HepG2 (cell line): Measurements from ENCODE around the gene PPA1.

Source experiments
- ARNT ChIP-seq: fragments of 450-650 bp; IDR thresholded peaks from 2 replicates; pipeline ENCODE4 v1.6.1; 2017
- ATF6 ChIP-seq: sonication (generic); formaldehyde crosslinking; conservative IDR thresholded peaks from 2 replicates; pipeline ENCODE4 v1.4.0; 2020; ENCODE audit warnings: missing genetic modification reagents
- CTCF ChIP-seq: sonication (generic); formaldehyde crosslinking; IDR thresholded peaks from 2 replicates; pipeline ENCODE4 v1.5.0; 2020; ENCODE audit warnings: mild to moderate bottlenecking, missing genetic modification reagents, moderate library complexity
- E2F5 ChIP-seq: sonication (generic); formaldehyde crosslinking; conservative IDR thresholded peaks from 2 replicates; pipeline ENCODE4 v1.4.0; 2020; ENCODE audit warnings: missing genetic modification reagents
- EZH2 ChIP-seq: conservative IDR thresholded peaks from 2 replicates; pipeline ENCODE4 v1.6.1; 2012; ENCODE audit warnings: mild to moderate bottlenecking, low read depth, low read length, moderate library complexity
- IRF1 ChIP-seq: sonication (generic); formaldehyde crosslinking; IDR thresholded peaks from 2 replicates; pipeline ENCODE4 v1.4.0; 2020; ENCODE audit warnings: low read depth, mild to moderate bottlenecking, missing genetic modification reagents
- MYC ChIP-seq: sonication (generic); formaldehyde crosslinking; IDR thresholded peaks from 2 replicates; pipeline ENCODE4 v1.9.0; 2021; ENCODE audit warnings: missing genetic modification reagents, borderline replicate concordance
- NCOA5 ChIP-seq: sonication (generic); formaldehyde crosslinking; IDR thresholded peaks from 2 replicates; pipeline ENCODE4 v1.4.0; 2020; ENCODE audit warnings: missing genetic modification reagents
- PBX3 ChIP-seq: sonication (generic); formaldehyde crosslinking; IDR thresholded peaks from 2 replicates; pipeline ENCODE4 v1.8.1; 2023; ENCODE audit warnings: missing genetic modification reagents, inconsistent platforms, borderline replicate concordance
- PCBP1 ChIP-seq: fragments of 200-400 bp; formaldehyde crosslinking; IDR thresholded peaks from 2 replicates; pipeline ENCODE4 v1.6.1; 2017; ENCODE audit warnings: mild to moderate bottlenecking, low read depth, low read length, borderline replicate concordance
- PPARG ChIP-seq: conservative IDR thresholded peaks from 2 replicates; pipeline ENCODE4 v1.6.1; 2016; ENCODE audit warnings: missing biosample characterization, missing genetic modification reagents
- SP4 ChIP-seq: sonication (generic); formaldehyde crosslinking; IDR thresholded peaks from 2 replicates; pipeline ENCODE4 v1.8.1; 2023; ENCODE audit warnings: mild to moderate bottlenecking, missing genetic modification reagents

GRCh38 chr10:70258216-70258615 lies 25.0 kb upstream of the PPA1 start:
- TF ChIP-seq SP4 (no peak), PPARG (CRISPR knock-in tag) (no peak), PCBP1 (no peak), ATF6 (CRISPR knock-in tag) (no peak), NCOA5 (no peak), E2F5 (CRISPR knock-in tag) (no peak), PBX3 (CRISPR knock-in tag) (no peak), CTCF (no peak), MYC (no peak), ARNT (no peak), IRF1 (CRISPR knock-in tag) (no peak), EZH2 (no peak)
